Measurements from ENCODE around the gene GPAT3.
"Not testable (repeated sequence)": the region's sequence is repeated elsewhere in the genome, so short reads cannot be mapped to it uniquely, and the experiment has no call there.

GPAT3 gene

DNA sequence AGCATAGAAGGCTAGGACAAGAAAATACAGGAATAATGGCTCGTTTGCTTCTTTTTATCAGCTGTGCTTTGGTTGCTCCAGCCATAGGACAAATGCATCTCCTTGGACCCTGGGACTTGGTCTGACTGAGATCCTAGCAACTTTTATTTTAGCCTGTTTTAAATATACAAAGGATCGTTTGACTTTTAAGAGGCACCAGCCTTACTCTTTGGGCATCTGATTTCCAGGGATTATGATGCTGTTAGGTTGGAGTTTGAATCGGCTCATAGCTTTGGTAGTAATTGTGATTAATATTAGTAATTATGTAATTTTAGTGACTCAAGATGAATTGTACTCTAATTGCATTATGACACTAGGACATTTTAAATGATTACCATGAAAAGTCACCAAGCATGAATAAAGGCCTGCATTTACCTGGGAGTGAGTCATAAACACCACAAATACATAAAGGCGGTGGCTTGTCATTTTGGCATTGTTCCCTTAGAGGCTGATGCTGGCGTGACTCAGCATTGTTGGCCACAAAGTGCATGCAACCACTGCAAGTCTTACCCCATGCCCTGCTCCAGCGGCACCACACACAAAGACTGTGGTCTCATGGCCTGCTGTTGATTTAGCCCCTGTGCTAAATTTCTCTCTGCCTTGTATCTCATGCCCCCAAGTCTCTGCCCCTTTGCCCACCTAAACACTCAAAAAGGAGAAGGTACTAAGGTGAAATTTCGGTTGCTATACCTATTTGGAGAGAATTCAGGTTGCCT lies 12.4 kb downstream of the GPAT3 start:
- no peak for DNase-seq

DNA sequence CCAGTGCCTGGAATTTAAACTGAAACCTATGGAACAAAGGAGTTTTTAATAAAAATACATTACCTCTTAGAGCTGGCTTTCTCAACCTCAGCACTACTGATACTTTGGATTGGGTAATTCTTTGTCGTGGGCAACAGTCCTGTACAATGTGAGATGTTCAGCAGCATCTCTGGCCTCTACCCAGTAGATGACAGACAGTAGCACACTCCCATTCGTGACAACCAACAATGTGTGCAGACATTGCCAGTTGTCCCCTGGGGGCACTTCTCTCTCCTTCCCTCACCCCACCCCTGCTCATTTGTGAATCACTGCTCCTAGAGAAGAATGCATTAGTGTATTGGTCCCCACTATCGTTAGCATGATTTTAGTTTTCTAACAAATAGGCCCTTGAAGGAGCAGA lies 16.2 kb downstream of the GPAT3 start:
- no peak for DNase-seq

DNA sequence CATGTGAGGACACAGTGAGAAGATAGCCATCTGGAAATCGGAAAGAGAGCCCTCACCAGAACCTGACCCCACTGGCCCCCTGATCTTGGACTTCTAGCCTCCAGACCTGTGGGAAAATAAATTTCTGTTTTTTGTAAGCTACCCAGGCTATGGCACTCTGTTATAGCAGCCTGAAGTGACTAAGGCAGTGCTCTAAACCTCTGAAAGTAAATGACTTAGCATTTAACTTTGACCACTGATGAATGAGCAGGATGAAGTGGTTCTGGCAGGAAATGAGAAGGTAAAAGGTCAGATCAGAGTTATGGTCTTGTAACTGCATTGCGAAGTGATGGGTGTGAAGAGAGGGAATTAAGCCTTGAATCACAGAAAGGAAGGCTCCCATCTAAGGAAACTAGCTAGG lies 17.0 kb downstream of the GPAT3 start:
- DNase-seq = no peak

DNA sequence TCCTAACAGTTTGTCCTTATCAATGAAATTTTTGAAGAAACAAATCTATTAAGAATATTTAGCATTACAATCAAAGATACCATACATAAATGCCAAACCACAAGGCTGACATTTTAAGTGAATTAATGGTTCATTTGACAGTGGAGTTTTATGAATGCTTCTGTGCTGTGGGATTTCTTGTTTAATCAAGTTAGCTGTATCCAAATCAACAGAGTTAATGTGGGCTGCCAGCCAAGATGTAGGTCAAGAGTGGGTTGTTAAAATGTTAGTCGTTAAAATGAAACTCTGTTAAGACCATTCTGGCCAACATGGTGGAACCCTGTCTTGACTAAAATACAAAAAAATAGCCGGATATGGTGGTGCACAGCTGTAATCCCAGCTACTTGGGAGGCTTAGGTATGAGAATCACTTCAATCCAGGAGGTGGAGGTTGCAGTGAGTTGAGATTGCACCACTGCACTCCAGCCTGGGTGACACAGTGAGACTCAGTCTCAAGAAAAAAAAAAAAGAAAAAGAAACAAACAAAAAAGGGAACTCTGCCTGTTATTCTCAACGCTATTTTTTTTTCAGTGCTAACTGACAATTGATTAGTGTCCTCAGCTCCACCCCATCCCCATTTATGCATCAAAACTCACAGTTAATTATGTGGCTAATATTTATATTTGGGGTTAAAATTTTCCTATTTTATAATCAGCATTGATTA lies 20.2 kb downstream of the GPAT3 start:
- no peak for DNase-seq

DNA sequence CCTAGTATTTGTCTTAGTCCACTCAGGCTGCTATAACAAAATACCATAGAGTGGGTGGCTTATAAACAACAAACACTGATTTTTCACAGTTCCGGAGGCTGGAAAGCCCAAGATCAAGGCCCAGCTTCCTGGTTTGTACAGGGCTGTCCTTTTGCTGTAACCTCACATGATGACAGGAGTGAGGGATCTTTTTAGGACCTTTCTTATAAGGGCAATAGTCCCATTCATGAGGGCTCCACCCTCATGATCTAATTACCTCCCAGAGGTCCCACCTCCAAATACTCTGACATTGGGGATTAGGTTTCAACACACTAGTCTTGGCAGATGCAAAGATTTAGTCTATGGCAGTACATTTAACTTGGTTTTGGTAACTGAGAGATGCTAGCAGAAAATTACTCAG lies 20.9 kb downstream of the GPAT3 start:
- DNase-seq = no peak

DNA sequence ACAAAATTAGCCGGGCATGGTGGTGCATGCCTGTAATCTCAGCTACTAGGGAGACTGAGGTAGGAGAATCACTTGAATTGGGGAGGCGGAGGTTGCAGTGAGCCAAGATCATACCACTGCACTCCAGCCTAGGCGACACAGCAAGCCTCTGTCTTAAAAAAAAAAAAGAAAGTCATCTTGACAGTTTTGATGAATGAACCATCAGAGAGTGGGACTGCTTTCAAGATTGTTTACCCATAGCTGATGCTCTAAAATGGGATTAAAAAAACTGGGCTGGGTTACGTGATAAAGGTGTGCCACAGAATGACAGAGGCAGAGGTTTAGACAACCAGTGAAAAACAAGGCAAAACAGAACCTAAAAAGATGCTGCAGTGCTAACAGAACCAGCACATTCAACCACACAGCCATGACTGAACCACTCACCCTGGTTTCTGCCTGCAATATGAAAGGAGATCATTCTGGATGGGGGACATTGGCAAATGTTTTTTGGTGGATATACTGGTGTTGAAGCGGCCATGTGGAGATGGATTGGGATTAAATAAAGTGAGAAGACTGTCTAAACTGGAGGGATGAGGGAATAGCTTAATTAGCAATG lies 22.2 kb downstream of the GPAT3 start:
- DNase-seq = no peak

DNA sequence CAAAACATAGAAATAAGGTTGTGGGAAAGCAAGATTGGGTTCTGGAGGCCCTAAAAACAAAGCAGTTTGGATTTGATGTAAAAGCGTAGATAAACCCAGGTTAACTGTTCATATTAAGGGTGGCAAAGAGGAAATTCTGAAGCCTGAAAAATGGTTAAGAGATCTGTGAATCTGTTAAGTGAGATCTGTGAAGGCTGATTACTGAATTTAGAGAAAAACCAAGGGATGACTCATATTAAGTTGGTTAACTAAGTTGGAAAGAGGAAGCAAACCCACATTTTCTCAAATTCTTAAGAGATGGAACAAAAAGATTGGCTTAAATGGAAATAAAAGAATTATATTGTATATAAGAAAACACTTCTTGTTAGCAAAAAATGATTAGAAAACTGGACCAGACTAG lies 22.8 kb downstream of the GPAT3 start:
- DNase-seq = no peak

DNA sequence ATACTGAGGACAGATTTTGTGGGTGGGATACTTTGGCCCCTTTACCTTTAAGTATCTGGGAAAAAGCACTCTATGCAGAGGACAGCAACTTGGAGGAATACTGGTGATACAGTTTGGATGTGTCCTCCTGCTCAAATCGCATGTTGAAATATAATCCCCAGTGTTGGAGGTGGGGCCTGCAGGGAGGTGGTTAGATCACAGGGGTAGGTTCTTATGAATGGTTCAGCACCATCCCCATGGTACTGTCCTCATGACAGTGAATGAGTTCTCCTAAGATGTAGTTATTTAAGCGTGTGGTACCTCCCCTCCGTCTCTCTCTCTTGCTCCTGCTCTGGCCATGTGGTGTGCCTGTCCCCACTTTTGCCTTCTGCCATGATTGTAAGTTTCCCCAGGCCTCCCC lies 24.6 kb downstream of the GPAT3 start:
- DNase-seq = no peak

DNA sequence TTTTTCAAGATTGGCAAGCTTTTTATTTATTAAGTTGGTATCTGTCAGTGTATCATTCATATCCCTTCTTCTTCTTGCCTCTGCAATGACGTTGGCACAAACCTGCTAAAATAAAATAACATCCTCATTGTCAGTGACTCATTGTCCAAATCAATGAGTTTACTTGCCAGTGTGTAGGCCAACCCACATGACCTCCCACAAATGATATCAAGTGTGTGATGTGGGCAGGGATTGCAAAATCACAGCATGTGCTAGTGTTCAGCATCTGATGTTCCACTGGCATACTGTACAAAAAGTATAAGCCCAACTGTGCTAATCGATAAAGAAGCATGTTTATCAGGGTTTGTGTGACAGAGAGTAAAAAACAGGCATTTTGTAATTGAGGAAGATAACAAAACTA lies 25.5 kb downstream of the GPAT3 start:
- DNase-seq = no peak

DNA sequence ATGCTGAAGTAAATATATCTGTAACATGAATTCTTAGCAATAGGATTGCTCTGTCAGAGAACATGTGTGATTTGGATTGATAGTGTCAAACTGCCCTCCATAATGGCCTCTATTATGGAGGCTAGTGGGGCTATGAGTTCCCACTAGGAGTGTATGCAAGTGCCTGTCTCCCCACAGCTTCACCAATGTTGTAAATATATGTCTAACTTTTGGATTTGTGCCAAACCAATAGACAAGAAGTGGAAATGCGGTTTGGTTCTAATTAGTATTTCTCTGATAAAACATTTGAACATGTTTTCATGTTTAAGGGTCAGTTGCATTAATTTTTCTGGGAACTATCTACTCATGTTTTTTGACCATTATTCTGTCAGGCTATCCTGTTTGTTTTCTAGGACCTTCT lies 28.1 kb downstream of the GPAT3 start:
- DNase-seq = no peak

DNA sequence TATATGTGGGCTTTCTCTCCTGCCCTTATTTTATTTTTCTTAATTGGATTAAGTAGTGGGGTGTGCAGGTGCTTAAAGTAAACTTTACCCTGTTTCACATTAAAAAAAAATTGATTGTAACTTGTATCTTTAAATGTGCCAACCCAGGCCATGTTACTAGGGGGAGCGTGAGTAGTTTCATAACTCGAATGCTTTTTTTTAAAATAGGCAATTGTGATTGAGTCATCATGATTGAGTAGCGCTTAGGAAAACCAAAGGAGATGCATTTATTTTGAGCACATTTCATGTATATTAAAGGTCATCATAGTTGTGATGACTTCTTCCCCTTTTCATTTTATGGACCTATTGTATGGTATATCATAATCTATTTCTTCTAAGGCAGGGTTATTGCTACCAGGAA lies 32.2 kb downstream of the GPAT3 start:
- no peak for DNase-seq

DNA sequence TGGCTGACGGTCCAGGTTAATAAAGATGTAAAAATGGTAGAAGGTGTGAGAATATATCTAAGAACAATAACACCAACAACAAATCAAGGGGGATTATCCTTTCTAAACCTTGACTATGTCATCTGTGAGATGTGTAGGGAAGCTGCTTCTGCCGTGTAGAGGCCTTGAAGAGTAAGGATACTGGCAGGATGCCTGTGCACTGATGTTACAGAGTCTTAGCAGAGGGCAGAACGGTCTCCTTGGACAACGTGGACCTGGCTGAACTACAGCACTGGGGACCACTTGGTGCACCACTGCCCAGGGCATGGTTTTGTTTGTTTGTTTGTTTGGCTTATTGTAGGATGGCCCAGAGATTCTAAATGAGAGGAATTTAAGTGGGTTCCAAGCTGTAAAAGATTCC lies 33.5 kb downstream of the GPAT3 start:
- DNase-seq = no peak

DNA sequence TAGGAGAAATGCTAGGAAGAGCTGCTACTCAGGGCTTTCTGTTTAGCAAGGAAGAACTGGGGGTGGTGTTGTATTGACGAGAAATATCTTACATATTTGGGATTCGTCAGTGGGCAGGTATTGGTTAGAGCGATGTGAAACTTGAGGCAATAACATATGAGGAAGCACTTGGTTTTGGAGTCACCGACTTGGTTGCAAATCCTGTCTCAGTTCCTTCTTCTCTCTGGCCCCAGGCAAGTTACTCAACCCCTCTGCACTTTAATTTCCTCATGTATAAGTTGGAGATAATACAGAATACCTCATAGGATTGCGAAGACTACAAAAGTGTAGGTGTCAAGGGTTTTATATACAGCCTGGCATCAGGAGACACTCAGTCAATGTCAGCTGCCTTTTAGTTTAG lies 34.1 kb downstream of the GPAT3 start:
- DNase-seq = peak in 2 of 56 donors; percentile 15 to 26

DNA sequence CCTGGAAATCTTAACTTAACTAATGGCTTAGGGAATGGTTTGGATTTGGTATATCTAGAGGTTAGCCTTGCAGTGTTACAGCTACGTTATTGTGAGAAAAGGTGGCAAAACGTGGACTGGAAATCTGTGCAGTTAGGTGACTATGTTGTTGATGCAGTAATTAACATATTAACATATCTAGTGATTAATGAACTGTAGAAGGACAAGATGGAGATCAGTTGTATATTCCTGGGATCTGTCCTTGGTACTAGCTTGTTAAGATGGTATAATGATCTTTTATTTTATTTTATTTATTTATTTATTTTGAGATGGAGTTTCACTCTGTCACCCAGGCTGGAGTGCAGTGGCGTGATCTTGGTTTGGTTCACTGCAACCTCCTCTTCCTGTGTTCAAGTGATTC lies 36.9 kb downstream of the GPAT3 start:
- no peak for DNase-seq

DNA sequence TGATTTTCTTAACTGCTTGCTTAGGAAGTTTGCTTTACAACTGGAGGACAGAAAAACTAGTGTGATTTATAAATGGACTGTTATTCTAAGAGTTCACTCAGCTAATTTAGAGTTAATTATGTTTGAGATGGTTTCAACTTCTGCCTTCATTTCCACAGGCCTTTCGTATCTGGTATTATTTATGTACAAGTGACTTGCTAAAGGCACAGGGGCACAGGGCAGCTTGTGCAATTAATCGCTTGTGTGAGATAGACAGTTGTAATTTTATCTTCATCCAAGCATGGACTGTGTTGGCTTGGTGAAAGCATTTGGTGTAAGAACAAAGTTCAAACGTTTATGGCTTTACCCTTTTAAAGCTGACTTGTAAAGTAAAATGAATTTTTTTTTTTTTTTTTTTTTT lies 38.3 kb downstream of the GPAT3 start:
- no peak for DNase-seq

DNA sequence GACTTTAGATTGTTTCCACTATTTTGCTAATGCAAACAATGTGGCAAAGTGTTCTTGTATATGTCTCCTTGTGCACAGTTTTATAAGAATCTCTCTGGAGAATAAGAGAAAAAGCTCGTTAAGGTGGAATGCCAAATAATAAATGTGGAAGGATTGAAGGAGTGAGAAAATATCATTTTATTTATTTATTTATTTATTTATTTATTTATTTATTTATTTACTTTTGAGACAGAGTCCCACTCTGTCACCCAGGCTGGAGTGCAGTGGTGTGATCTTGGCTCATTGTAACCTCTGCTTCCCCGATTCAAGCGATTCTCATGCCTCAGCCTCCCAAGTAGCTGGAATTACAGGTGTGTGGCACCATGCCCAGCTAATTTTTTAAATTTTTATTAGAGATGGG lies 40.3 kb downstream of the GPAT3 start:
- not testable (repeated sequence) for DNase-seq

DNA sequence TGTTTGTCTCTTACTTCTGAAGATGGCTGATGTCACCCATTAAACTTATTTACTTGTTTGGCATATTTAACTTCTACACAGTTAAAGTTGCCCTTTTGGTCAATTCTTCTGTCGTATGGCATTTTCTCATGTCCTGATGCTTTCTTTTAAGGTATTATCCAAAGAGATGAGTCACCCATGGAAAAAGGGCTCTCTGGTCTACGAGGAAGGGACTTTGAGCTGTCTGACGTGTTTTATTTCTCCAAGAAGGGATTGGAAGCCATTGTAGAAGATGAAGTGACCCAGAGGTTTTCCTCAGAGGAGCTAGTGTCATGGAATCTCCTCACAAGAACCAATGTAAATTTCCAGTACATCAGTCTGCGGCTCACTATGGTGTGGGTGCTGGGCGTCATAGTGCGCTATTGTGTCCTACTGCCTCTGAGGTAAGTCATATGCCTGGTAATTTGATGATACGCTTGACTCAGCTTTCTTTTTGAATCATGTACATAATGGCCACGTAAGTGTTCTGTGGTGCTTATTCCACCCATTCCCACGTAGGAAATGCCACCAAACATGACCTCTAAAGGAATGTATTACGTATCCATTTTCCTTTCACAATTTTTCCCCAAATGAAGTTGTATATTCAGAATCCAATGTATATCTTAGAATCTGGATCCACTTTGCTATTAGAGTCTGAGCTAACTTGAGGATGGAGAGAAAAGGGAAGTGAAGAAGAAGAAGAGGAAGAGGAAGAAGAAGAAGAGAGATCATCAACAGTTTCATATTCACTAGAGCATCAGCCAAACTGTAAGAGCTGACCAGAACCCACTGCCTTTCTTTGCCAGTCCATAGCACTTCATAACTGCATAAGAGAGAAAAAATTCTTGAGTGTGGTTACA lies 45.7 kb downstream of the GPAT3 start:
- no peak for DNase-seq

DNA sequence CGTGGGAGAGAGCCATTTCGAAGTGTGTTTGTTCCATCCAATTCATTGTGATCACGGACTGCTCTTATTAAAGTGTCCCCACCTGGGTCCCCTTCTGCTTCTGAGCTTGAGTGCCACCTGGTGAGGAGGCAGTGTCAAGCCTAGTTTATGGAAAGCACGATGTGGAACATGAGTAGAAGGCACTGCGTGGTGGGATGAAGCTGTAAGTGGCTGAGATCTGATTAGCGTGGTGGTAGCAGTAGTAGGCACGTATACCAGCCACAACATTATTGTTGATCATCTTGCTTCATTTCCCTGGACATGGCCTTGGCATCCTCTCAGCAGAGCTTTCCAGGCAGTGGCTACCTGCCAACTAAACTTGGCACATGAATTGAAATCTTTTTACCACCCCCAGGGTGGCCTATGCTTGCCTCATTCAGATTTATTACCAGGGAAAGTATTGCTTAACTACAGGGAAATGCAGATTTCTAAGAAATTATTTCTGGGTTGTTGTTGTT lies 46.4 kb downstream of the GPAT3 start:
- peak in 15 of 56 donors; percentile 0 to 42 (median 8) for DNase-seq

DNA sequence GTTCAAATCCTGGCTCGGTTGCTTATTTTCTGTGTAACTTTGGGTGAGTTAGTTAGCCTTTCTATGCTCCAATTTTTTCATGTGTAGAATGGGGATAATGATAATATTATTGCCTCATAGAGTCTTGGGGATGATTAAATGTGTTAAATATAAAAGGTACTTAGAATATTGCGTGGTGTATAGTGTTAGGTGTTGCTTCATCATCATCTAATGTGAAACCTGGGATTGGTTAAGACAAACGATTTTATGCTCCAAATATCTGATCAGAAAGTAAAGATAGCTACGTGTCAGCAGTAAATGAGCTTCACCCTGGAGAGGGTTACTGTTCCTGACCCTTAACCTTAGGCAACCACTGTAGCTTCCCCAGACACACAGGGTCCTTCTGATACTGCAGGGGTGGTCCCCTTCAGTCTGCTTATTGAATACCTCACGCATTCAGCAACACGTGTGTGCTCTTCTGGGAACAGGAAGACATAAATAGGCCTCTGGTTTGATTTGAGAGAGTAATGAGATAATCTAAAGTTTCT lies 50.1 kb downstream of the GPAT3 start:
- no peak for DNase-seq

DNA sequence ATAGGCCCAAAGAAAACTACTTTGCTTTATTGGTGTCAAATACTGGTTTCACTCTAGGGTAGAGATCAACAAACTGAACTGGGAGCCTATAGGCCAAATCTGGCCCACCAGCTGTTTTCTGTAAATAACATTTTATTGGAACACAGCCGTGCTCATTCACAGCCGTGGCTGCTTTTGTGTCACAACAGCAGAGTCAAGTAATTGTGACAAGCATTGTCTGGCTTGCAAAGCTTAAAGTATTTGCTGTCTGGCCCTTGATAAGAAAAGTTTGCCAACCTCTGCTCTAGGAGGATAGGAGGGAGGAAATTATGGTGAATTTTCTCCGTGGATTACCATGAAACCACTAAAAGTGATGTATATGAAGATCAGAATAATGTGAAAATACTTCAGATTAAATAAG lies 53.4 kb downstream of the GPAT3 start:
- DNase-seq = no peak

DNA sequence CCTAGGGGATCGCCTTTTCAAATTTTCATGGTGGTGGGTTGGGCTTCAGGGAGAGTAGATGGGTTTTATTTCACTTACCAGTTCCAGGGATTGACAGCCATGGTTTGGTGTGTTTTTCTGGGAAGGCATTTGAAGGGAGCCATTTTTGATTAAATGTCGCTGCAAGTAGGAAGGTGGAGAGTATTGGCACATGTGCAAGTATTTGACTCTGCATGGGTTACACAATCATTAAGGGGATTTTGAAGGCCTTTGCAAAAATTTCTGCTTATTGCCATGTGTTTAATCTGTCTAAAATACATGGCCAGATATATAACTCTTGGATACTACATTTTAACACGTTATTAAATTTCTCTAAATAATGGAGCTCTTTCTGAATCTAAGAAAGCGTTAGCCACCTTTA lies 55.1 kb downstream of the GPAT3 start:
- no peak for DNase-seq
